A549 (cell line): ENCODE data around the gene FARP2.

Experiments used
- CTCF ChIP-seq: fragments of >200 bp; sonication (Bioruptor Twin); formaldehyde crosslinking; IDR thresholded peaks from 3 replicates; pipeline ENCODE4 v1.5.1; 2016
- E2F6 ChIP-seq: IDR thresholded peaks from 2 replicates; pipeline ENCODE4 v1.6.1; 2012; ENCODE audit warnings: low read depth, borderline replicate concordance
- EHMT2 ChIP-seq: fragments of 200-600 bp; sonication (generic); IDR thresholded peaks from 2 replicates; pipeline ENCODE4 v1.6.1; 2016; ENCODE audit warnings: antibody characterized with exemption, low read depth, mild to moderate bottlenecking, moderate library complexity
- EP300 ChIP-seq, 2 experiments: fragments of >200 bp; sonication (Bioruptor Twin); formaldehyde crosslinking; IDR thresholded peaks; 2 replicates in 1 of 2; 3 replicates in 1 of 2; pipeline ENCODE4 v1.6.1; 2016 to 2017
- MAFK ChIP-seq: fragments of 450-650 bp; IDR thresholded peaks from 2 replicates; pipeline ENCODE4 v1.6.1; 2014; ENCODE audit not compliant: partially characterized antibody
- POLR2A ChIP-seq: IDR thresholded peaks from 2 replicates; pipeline ENCODE4 v1.6.1; 2012; ENCODE audit warnings: mild to moderate bottlenecking, low read length
- POLR2AphosphoS2 ChIP-seq: conservative IDR thresholded peaks from 2 replicates; pipeline ENCODE4 v1.6.1; 2012; ENCODE audit warnings: low read length, improper control_type of control experiment, inconsistent platforms
- RAD21 ChIP-seq, 2 experiments: fragments of >200 bp in 1 of 2; sonication (Bioruptor Twin) in 1 of 2; formaldehyde crosslinking in 1 of 2; IDR thresholded peaks in 1 of 2; conservative IDR thresholded peaks in 1 of 2; 2 replicates in 1 of 2; 3 replicates in 1 of 2; pipeline ENCODE4 v1.6.1; 2012 to 2018; ENCODE audit warnings: inconsistent platforms in 1 of 2
- REST ChIP-seq: fragments of 200-600 bp; sonication (generic); IDR thresholded peaks from 2 replicates; pipeline ENCODE4 v1.6.1; 2016; ENCODE audit warnings: antibody characterized with exemption, mild to moderate bottlenecking, moderate library complexity
- SMC3 ChIP-seq: fragments of >200 bp; sonication (Bioruptor Twin); formaldehyde crosslinking; IDR thresholded peaks from 3 replicates; pipeline ENCODE4 v1.6.1; 2018; ENCODE audit warnings: inconsistent platforms
- USF2 ChIP-seq: fragments of 450-650 bp; IDR thresholded peaks from 2 replicates; pipeline ENCODE4 v1.6.1; 2014; ENCODE audit warnings: antibody characterized with exemption

- TF ChIP-seq CTCF (no peak), POLR2A (no peak), POLR2AphosphoS2 (no peak), E2F6 (no peak), USF2 (no peak), EP300 (IDR thresholded peaks at IDR 0.05) (no peak), MAFK (no peak), REST (no peak), EHMT2 (no peak), SMC3 (no peak), RAD21 (conservative IDR thresholded peaks at IDR 0.05 in 1 of 2, IDR thresholded peaks at IDR 0.05 in 1 of 2) (no peak)
Observed at GRCh38 chr2:241502281-241502680, 146.2 kb downstream of the FARP2 start.
